ENCODE results near the gene ZBED1. TPM values are rescaled to one million over a fixed set of nuclear protein-coding genes. Genes with fewer than 3 reads are reported as not detected.
"Not testable (repeated sequence)": the region's sequence is repeated elsewhere in the genome, so short reads cannot be mapped to it uniquely, and the experiment has no call there.

The ZBED1 gene
- total RNA-seq, 8 experiments from 2014 or later, result 14.1 to 36.6 (median 23.2) TPM

DNA sequence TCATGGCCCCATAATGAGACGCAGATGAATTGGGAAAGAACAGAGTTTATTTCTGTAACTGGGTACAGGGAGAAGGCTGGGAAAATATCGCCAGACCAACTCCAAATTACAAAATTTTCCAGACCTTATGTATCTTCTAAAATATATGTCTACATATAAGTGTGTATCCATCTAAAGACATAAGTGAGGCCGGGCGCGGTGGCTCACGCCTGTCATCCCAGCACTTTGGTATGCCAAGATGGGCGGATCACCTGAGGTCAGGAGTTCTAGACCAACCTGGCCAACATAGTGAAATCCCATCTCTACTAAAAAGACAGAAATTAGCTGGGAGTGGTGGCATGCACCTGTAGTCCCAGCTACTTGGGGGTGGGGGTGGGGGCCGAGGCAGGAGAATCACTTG, 11.7 kb upstream of the ZBED1 start:
- H3K27ac ChIP-seq, result no peak overlapping the region
- H3K4me1 ChIP-seq (replicated peaks in 1 of 2), result no peaks in the 10 kb centered on the region
- 40 to 100% (median 100%) methylated on average over 1 to 6 of the region's 8 CpGs; no CpG with 5 or more reads in 3 of the 10 experiments for WGBS, 10 experiments
- ATAC-seq (replicated peaks in 6 of 8), result no peak
- H3K4me3 ChIP-seq, result no peak overlapping the region
- in situ Hi-C loops (cut with MboI; ENCODE audit: low pct_unique_long_range_greater_than_20kb in 2 of 9, low sequenced_read_pairs in 9 of 9, unreplicated experiment in 9 of 9), result no loop called here

DNA sequence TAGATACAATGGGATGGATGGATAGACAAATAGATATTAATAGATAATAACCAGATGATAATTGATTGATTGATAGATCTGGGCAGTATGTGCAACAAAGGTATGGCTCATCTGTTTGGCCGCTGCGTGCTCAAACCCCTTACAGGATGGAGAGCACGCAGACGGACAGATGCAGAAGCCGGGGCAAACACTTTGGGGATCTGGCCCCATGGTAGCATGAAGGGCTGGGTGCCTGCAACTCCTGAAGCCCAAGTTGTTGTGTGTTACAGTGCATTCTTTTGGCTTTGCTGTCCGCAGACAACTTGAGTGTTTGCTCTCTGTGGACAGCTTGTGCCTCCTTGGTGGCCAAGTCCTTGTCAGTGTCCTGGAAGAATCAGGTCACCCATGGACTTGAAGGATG, 10.6 kb upstream of the ZBED1 start:
- in situ Hi-C loops (cut with MboI; ENCODE audit: low pct_unique_long_range_greater_than_20kb in 2 of 9, low sequenced_read_pairs in 9 of 9, unreplicated experiment in 9 of 9), result no loop called here
- no peak for ATAC-seq (replicated peaks in 6 of 8)
- Histone ChIP-seq H3K4me3 (no peak overlapping the region), H3K27ac (no peak overlapping the region), H3K4me1 (replicated peaks in 1 of 2) (no peaks in the 10 kb centered on the region)
- WGBS, 10 experiments, result 17 to 100% (median 87%) methylated on average over 1 to 5 of the region's 6 CpGs; no CpG with 5 or more reads in 3 of the 10 experiments

DNA sequence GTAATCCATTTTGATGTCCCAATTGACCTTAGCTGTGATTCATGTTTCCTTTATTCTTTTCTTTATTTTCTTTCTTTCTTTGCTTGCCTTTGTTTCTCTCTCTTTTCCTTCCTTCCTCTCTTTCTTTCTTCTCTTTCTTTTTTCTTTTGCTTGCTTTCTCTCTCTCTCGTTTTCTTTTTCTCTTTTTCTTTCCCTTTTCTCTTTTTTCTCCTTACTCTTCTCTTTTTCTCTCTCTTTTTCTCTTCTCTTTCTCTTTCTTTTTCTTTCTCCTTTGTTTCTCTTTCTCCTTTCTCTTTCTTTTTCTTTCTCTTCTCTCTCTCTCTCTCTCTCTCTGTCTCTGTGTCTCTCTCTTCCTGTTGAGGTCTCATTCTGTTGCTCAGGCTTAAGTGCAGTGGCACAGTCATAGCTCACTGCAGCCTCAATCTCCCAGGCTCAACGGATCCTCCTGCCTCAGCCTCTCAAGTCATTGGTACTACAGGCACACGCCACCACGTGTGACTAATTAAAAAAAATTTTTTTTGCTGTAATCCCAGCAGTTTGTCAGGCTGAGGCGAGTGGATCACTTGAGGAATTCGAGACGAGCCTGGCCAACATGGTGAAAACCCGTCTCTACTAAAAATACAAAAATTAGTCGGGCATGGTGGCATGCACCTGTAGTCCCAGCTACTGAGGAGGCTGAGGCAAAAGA, 8.0 kb upstream of the ZBED1 start:
- 17 to 90% (median 68%) methylated on average over 1 to 9 of the region's 9 CpGs for WGBS, 10 experiments
- no peaks in the 10 kb centered on the region for H3K4me1 ChIP-seq (replicated peaks in 1 of 2)
- no peak overlapping the region for H3K4me3 ChIP-seq
- no peak overlapping the region for H3K27ac ChIP-seq
- ATAC-seq (replicated peaks in 6 of 8), result no peak
- in situ Hi-C loops (cut with MboI; ENCODE audit: low pct_unique_long_range_greater_than_20kb in 2 of 9, low sequenced_read_pairs in 9 of 9, unreplicated experiment in 9 of 9), result no loop called here

DNA sequence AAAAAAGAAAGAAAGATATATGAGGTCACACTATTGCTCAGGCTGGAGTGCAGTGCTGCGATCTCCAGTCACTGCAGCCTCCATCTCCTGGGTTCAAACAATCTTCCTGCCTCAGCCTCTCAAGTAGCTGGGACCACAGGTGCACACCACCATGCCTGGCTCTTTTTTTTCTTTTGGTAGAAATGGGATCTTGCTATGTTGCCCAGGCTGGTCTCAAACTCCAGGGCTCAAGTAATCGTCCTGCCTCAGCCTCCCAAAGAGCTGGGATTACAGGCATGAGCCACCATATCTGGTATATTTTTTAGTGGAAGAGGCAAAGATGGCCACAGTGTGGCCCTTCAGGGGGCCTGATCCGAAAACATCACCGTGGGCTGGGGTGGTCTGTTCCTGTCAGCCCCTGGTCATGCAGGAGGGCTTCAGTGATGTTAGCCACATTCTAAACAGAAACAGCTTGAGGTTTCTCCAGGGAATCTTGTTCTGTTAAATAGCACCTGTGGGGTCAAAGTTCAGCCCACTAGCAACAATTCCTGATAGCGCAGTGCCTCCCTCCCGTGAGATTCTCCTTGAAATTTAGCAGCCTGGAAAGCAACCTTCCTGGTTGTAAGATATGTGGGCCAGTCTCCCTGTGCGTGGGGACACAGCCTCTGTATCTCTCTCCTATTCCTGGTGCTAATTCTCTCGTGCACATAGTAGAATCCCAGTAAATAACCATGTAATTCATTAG, 7.3 kb upstream of the ZBED1 start:
- in situ Hi-C loops (cut with MboI; ENCODE audit: low pct_unique_long_range_greater_than_20kb in 2 of 9, low sequenced_read_pairs in 9 of 9, unreplicated experiment in 9 of 9), result no loop called here
- Histone ChIP-seq H3K4me1 (replicated peaks in 1 of 2) (no peaks in the 10 kb centered on the region), H3K4me3 (no peak overlapping the region), H3K27ac (no peak overlapping the region)
- WGBS, 10 experiments, result 0 to 82% (median 61%) methylated on average over 1 to 7 of the region's 8 CpGs
- peak in 1 of 8 experiments; percentile 25 for ATAC-seq (replicated peaks in 6 of 8)

DNA sequence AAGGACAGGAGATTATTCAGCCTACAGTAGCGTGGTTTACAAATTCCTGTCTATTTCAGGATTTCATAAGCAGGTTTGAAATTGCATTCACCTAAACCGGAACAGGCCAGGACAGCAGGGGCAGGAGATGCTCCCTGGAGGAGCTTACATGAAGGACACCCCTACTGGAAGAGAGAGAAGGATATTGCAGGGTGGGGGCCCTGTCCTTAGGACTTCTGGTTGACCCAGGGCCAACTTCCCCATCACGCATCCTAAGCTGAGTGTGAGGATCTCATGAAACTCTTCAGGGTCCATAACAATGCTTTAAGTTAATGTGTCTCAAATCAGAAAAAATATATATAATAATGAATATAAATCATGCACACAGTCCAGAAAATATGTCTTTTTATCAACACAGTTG, 6.4 kb upstream of the ZBED1 start:
- no peaks in the 10 kb centered on the region for H3K4me1 ChIP-seq (replicated peaks in 1 of 2)
- 80 to 100% (median 100%) methylated on average over 1 to 3 of the region's 3 CpGs; no CpG with 5 or more reads in 2 of the 10 experiments for WGBS, 10 experiments
- in situ Hi-C loops (cut with MboI; ENCODE audit: low pct_unique_long_range_greater_than_20kb in 2 of 9, low sequenced_read_pairs in 9 of 9, unreplicated experiment in 9 of 9), result no loop called here
- no peak overlapping the region for H3K4me3 ChIP-seq
- no peak for ATAC-seq (replicated peaks in 6 of 8)
- H3K27ac ChIP-seq, result no peak overlapping the region

- 74 to 100% (median 95%) methylated on average over 1 to 7 of the region's 8 CpGs; no CpG with 5 or more reads in 2 of the 10 experiments for WGBS, 10 experiments
- not testable (repeated sequence) for ATAC-seq (replicated peaks in 6 of 8)
Observed at GRCh38 chrX:2505341-2505740, 4.6 kb upstream of the ZBED1 start.

DNA sequence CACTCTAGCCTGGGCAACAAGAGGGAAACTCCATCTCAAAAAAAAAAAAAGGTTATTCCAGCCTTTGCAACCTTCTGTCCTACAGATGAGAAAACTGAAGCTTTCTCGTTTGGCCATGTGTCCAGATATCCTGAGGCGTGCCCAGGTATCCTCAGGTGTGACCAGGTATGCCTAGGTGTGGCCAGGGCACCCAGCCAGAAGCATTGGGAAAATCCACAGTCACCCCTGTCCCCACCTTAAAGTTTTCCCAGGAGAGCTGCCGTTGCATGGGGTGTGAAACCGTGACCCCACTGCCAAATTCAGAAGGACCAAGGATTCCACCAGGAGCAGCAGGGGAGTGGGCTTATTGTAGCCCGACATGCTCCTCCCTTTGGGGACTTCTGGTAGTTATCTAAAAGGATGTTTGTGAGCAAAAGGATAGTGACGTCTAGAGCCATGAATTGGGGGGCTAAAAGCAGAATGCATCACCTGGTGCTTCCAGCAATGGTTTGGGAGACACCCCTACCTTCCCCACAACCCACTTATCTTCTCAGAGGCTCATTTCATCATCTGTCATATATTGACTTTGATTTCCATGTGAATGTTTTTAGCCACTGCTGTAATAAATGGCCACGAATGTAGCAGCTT, 4.0 kb upstream of the ZBED1 start:
- no peak overlapping the region for H3K27ac ChIP-seq
- no peak for ATAC-seq (replicated peaks in 6 of 8)
- in situ Hi-C loops (cut with MboI; ENCODE audit: low pct_unique_long_range_greater_than_20kb in 2 of 9, low sequenced_read_pairs in 9 of 9, unreplicated experiment in 9 of 9), result no loop called here
- WGBS, 10 experiments, result 7 to 100% (median 80%) methylated on average over 1 to 4 of the region's 7 CpGs; no CpG with 5 or more reads in 1 of the 10 experiments
- H3K4me1 ChIP-seq (replicated peaks in 1 of 2), result no peaks in the 10 kb centered on the region
- H3K4me3 ChIP-seq, result no peak overlapping the region

More at GRCh38 chrX:2505341-2505740, 4.6 kb upstream of the ZBED1 start:
- H3K4me3 ChIP-seq; H3K27ac ChIP-seq; in situ Hi-C loops (cut with MboI; ENCODE audit: low pct_unique_long_range_greater_than_20kb in 2 of 9, low sequenced_read_pairs in 9 of 9, unreplicated experiment in 9 of 9); H3K4me1 ChIP-seq (replicated peaks in 1 of 2): not testable (repeated sequence)

GRCh38 chrX:2503591-2504500, 3.1 kb upstream of the ZBED1 start:
- in situ Hi-C loops (cut with MboI; ENCODE audit: low pct_unique_long_range_greater_than_20kb in 2 of 9, low sequenced_read_pairs in 9 of 9, unreplicated experiment in 9 of 9), result no loop called here
- no peak overlapping the region for H3K4me3 ChIP-seq
- WGBS, 10 experiments, result 0 to 100% (median 84%) methylated on average over 1 to 7 of the region's 13 CpGs; no CpG with 5 or more reads in 3 of the 10 experiments
- no peak overlapping the region for H3K27ac ChIP-seq
- H3K4me1 ChIP-seq (replicated peaks in 1 of 2), result peaks cover 0 to 3% of the 10 kb centered on the region in 2 donors
- ATAC-seq (replicated peaks in 6 of 8), result no peak

- peaks cover 4 to 5% of the 10 kb centered on the region in 2 donors for H3K4me1 ChIP-seq (replicated peaks in 1 of 2)
- no peak overlapping the region for H3K27ac ChIP-seq
- WGBS, 10 experiments, result 42 to 100% (median 84%) methylated on average over 2 to 14 of the region's 19 CpGs
- H3K4me3 ChIP-seq, result no peak overlapping the region
- in situ Hi-C loops (cut with MboI; ENCODE audit: low pct_unique_long_range_greater_than_20kb in 2 of 9, low sequenced_read_pairs in 9 of 9, unreplicated experiment in 9 of 9), result no loop called here
- no peak for ATAC-seq (replicated peaks in 6 of 8)
Observed at GRCh38 chrX:2502668-2503519, 2.1 kb upstream of the ZBED1 start.

DNA sequence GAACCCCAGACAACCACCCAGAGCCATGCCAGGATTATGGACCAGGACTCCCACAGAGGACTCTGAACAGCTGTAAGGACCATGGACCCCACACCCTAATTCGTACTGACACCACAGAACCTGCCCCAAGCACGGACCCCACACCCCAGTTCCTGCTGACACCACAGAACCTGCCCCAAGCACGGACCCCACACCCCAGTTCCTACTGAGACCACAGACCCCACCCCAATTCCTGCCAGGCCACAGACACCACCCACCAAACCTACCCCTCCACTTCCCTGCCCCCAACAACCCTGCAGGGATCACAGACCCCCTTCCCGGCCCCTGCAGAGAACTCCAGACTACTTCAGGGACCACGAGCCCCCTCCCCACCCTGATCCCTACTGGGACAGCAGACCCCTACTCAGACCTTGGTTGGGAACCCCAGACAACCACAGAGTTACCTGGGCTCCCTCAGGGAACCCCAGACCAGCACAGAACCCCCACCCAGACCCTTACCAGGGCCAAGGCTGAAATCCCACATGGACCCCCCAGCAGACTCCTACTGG, 1.4 kb upstream of the ZBED1 start:
- Histone ChIP-seq H3K4me3 (no peak overlapping the region), H3K4me1 (replicated peaks in 1 of 2) (peaks cover 7 to 11% of the 10 kb centered on the region in 2 donors), H3K27ac (no peak overlapping the region)
- in situ Hi-C loops (cut with MboI; ENCODE audit: low pct_unique_long_range_greater_than_20kb in 2 of 9, low sequenced_read_pairs in 9 of 9, unreplicated experiment in 9 of 9), result no loop called here
- WGBS, 10 experiments, result no CpG with 5 or more reads among the region's 5 CpGs
- ATAC-seq (replicated peaks in 6 of 8), result no peak

GRCh38 chrX:2501559-2502102, 855 bp upstream of the ZBED1 start:
- WGBS, 10 experiments, result no CpG with 5 or more reads among the region's 5 CpGs
- peaks cover 7 to 11% of the 10 kb centered on the region in 2 donors for H3K4me1 ChIP-seq (replicated peaks in 1 of 2)
- H3K4me3 ChIP-seq, result no peak overlapping the region
- in situ Hi-C loops (cut with MboI; ENCODE audit: low pct_unique_long_range_greater_than_20kb in 2 of 9, low sequenced_read_pairs in 9 of 9, unreplicated experiment in 9 of 9), result no loop called here
- no peak overlapping the region for H3K27ac ChIP-seq
- ATAC-seq (replicated peaks in 6 of 8), result no peak
